ENCODE measurements around the gene HYAL3.

DNA sequence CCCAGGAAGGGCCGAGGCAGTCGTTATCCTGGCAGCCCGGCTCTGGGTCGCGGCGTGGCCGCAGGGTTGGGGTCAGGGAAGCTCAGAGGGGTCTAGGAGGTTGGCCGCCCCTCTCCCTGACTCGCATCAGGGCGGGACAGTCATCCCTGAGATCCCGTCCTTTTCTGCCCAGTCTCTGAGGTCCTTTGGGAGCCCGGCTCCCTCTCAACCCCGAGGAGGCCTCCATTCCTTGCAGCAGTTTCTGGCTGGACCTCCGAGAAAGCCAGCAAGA lies 22.8 kb upstream of the HYAL3 start:
- TF ChIP-seq CTCF (IDR thresholded peaks at IDR 0.05), result no peak
- peak in 1 of 2 donors; percentile 29 for TF ChIP-seq POLR2A (IDR thresholded peaks at IDR 0.05)
